CD14-positive monocyte (primary cell): ENCODE results near the gene MST1R. TPM values are rescaled to one million over a fixed set of nuclear protein-coding genes. Genes with fewer than 3 reads are reported as not detected.

Experiments used
- DNase-seq, 3 donors: peaks; one replicate each; pipeline ENCODE4 v3.0.0-alpha.2; 2011 to 2022
- H2AFZ ChIP-seq: 2 replicates; pipeline ENCODE4 v1.6.0; 2012; ENCODE audit warnings: mild to moderate bottlenecking, low read depth, low read length, inconsistent platforms; ENCODE audit not compliant: insufficient read depth, poor library complexity, severe bottlenecking
- H3K27ac ChIP-seq, 2 donors: 1 replicate in 1 of 2; 2 replicates in 1 of 2; pipeline ENCODE4 v1.5.1; 2012 to 2013; ENCODE audit warnings: low read length in 2 of 2, control low read depth in 1 of 2, inconsistent platforms in 1 of 2, low read depth in 1 of 2, mild to moderate bottlenecking in 1 of 2
- H3K27me3 ChIP-seq, 2 donors: one replicate each; pipeline versions ENCODE4 v1.6.0 to v1.6.1; 2011 to 2013; ENCODE audit warnings: low read length in 2 of 2; ENCODE audit not compliant: control insufficient read depth in 2 of 2, insufficient read depth in 2 of 2
- H3K36me3 ChIP-seq, 2 donors: replicated peaks in 1 of 2; 1 replicate in 1 of 2; 2 replicates in 1 of 2; pipeline versions ENCODE4 v1.5.1 to v1.6.1; 2012 to 2013; ENCODE audit warnings: low read length in 2 of 2, control low read depth in 1 of 2, inconsistent platforms in 1 of 2, mild to moderate bottlenecking in 1 of 2; ENCODE audit not compliant: insufficient read depth in 2 of 2, control insufficient read depth in 1 of 2
- H3K4me1 ChIP-seq, 2 donors: 1 replicate in 1 of 2; 2 replicates in 1 of 2; pipeline versions ENCODE4 v1.5.1 to v1.6.1; 2012 to 2013; ENCODE audit warnings: low read length in 2 of 2, control low read depth in 1 of 2, inconsistent platforms in 1 of 2, mild to moderate bottlenecking in 1 of 2, moderate library complexity in 1 of 2; ENCODE audit not compliant: insufficient read depth in 2 of 2, control insufficient read depth in 1 of 2
- H3K4me2 ChIP-seq: replicated peaks from 2 replicates; pipeline ENCODE3; 2012; ENCODE audit warnings: low read length, moderate library complexity, mild to moderate bottlenecking; ENCODE audit not compliant: poor library complexity, severe bottlenecking; ENCODE audit errors: extremely low read depth
- H3K4me3 ChIP-seq, 3 experiments: fragments of 200-600 bp in 1 of 3; sonication (generic) in 1 of 3; replicated peaks in 1 of 3; 1 replicate in 2 of 3; 2 replicates in 1 of 3; pipeline ENCODE4 v1.5.1; 2011 to 2013; ENCODE audit warnings: low read length in 3 of 3, mild to moderate bottlenecking in 3 of 3, control low read depth in 2 of 3, low read depth in 2 of 3, inconsistent platforms in 1 of 3, moderate library complexity in 1 of 3
- H3K79me2 ChIP-seq: 2 replicates; pipeline ENCODE4 v1.6.0; 2012; ENCODE audit warnings: mild to moderate bottlenecking, control low read depth, inconsistent platforms, low read length, moderate library complexity; ENCODE audit not compliant: insufficient read depth
- H3K9ac ChIP-seq: 2 replicates; pipeline ENCODE4 v1.6.0; 2017; ENCODE audit warnings: low read length, mild to moderate bottlenecking; ENCODE audit not compliant: insufficient read depth, poor library complexity, severe bottlenecking
- H3K9me3 ChIP-seq, 2 donors: replicated peaks in 1 of 2; 1 replicate in 1 of 2; 2 replicates in 1 of 2; pipeline versions ENCODE4 v1.5.1 to v1.6.1; 2012 to 2013; ENCODE audit warnings: low read length in 2 of 2, control low read depth in 1 of 2; ENCODE audit not compliant: control insufficient read depth in 1 of 2, insufficient read depth in 1 of 2
- H4K20me1 ChIP-seq: 2 replicates; pipeline ENCODE4 v1.6.0; 2012; ENCODE audit warnings: mild to moderate bottlenecking, low read length, control low read depth, moderate library complexity; ENCODE audit not compliant: insufficient read depth
- H3K27ac Mint-ChIP-seq, 7 donors: one replicate each; pipeline ENCODE4 v1.8.0; 2020; ENCODE audit warnings: mild to moderate bottlenecking in 7 of 7, mixed read lengths in 7 of 7, moderate library complexity in 6 of 7, inconsistent platforms in 2 of 7
- H3K27me3 Mint-ChIP-seq, 3 donors: one replicate each; pipeline ENCODE4 v1.8.0; 2021 to 2022; ENCODE audit warnings: low read depth in 3 of 3, mild to moderate bottlenecking in 3 of 3, mixed read lengths in 3 of 3, moderate library complexity in 3 of 3, inconsistent platforms in 1 of 3
- H3K36me3 Mint-ChIP-seq, 2 donors: one replicate each; pipeline ENCODE4 v1.8.0; 2020; ENCODE audit warnings: mixed read lengths in 2 of 2, inconsistent platforms in 1 of 2, mild to moderate bottlenecking in 1 of 2
- H3K4me1 Mint-ChIP-seq: one replicate; pipeline ENCODE4 v1.8.0; 2020; ENCODE audit warnings: mild to moderate bottlenecking, mixed read lengths
- H3K4me3 Mint-ChIP-seq, 2 donors: one replicate each; pipeline ENCODE4 v1.8.0; 2020; ENCODE audit warnings: mild to moderate bottlenecking in 2 of 2, mixed read lengths in 2 of 2, moderate library complexity in 1 of 2
- H3K9me3 Mint-ChIP-seq, 7 donors: one replicate each; pipeline ENCODE4 v1.8.0; 2020 to 2022; ENCODE audit warnings: mixed read lengths in 7 of 7, mild to moderate bottlenecking in 6 of 7, moderate library complexity in 6 of 7, inconsistent platforms in 2 of 7
- CTCF ChIP-seq: fragments of 200-600 bp; IDR thresholded peaks from one replicate; pipeline ENCODE4 v1.8.0; 2022; ENCODE audit warnings: antibody characterized with exemption, mild to moderate bottlenecking
- WGBS: methylation state at CpG from one replicate; pipeline ENCODE4 v1.1.5; 2013; ENCODE audit warnings: missing lambda C conversion rate; ENCODE audit not compliant: insufficient coverage; 5-methylcytosine and 5-hydroxymethylcytosine counted together
- intact Hi-C, 2 donors: fragments of 100-400 bp; cut with micrococcal nuclease; formaldehyde crosslinking; loops; one replicate each; pipeline versions ENCODE4 v1.15.0 to v1.15.1; 2023
- polyA plus RNA-seq, 3 donors: library from polyadenylated mRNA; depleted of rRNA in 1 of 3; unstranded in 2 of 3; stranded (reverse) in 1 of 3; fragments of 300-500 nt in 2 of 3; fragments of >200 nt in 1 of 3; fragmentation: Illumina TruSeq in 2 of 3; gene quantifications; 1 replicate in 2 of 3; 2 replicates in 1 of 3; pipeline ENCODE4 v1.2.3, GENCODE V29; 2012 to 2021

The MST1R gene
- polyA plus RNA-seq, 3 donors = 0.25 TPM; not detected in 2

GRCh38 chr3:49856181-49857005 is 47.3 kb downstream of the MST1R start, which contains the start of gene TRAIP:
TSS of gene TRAIP (minus strand) at chr3:49856564. CDS start at chr3:49856453, 111 bp downstream.
- Mint-ChIP-seq H3K4me1 (peaks cover 16% of the 10 kb centered on the region), H3K4me3 (peak within 1 kb of the TSS; percentile 82 to 89), H3K36me3 (no peaks in the 10 kb centered on the region), H3K9me3 (peaks cover 0 to 5% (median 0%) of the 10 kb centered on the region in 7 donors), H3K27me3 (peaks cover 0 to 2% (median 1%) of the 10 kb centered on the region in 3 donors), H3K27ac (peak within 1 kb of the TSS; percentile 68 to 96 (median 89))
- TF ChIP-seq CTCF = no peak
- Histone ChIP-seq H3K36me3 (no peaks in the 10 kb centered on the region), H3K4me2 (peak within 1 kb of the TSS; percentile 89), H3K4me1 (peaks cover 13 to 16% of the 10 kb centered on the region in 2 donors), H3K27me3 (no peaks in the 10 kb centered on the region), H3K9me3 (no peaks in the 10 kb centered on the region), H3K9ac (peak within 1 kb of the TSS; percentile 68), H4K20me1 (no peaks in the 10 kb centered on the region), H3K27ac (peak within 1 kb of the TSS; percentile 32 to 88), H3K79me2 (peaks cover 26% of the 10 kb centered on the region), H2AFZ (peak within 1 kb of the TSS; percentile 97), H3K4me3 (peak within 1 kb of the TSS; percentile 65 to 83 (median 82))
- intact Hi-C loops = loop anchor here (5.0 kb wide), 1 partner anchor 71 kb away; the partner anchor contains the start of gene MON1A (in 2 of the 2)
- peak; percentile 90 to 94 (median 92) for DNase-seq
- 2% methylated on average over 49 of the region's 52 CpGs for WGBS

GRCh38 chr3:49855662-49856061 is 48.0 kb downstream of the MST1R start:
- Histone ChIP-seq H3K4me2 (peak overlapping the region; percentile 89), H2AFZ (peak overlapping the region; percentile 97), H3K4me3 (peak overlapping the region in 2 of 3 experiments; percentile 82 to 83), H3K4me1 (peaks cover 13 to 16% of the 10 kb centered on the region in 2 donors), H3K9me3 (no peaks in the 10 kb centered on the region), H3K27ac (peak overlapping the region in 1 of 2 donors; percentile 88), H4K20me1 (no peaks in the 10 kb centered on the region), H3K27me3 (no peaks in the 10 kb centered on the region), H3K79me2 (peaks cover 26% of the 10 kb centered on the region), H3K36me3 (no peaks in the 10 kb centered on the region), H3K9ac (peak overlapping the region; percentile 68)
- Mint-ChIP-seq H3K4me3 (peak overlapping the region in 1 of 2 donors; percentile 89), H3K27ac (peak overlapping the region in 2 of 7 donors; percentile 89 to 92), H3K9me3 (peaks cover 0 to 5% (median 0%) of the 10 kb centered on the region in 7 donors), H3K27me3 (peaks cover 0 to 2% (median 1%) of the 10 kb centered on the region in 3 donors), H3K36me3 (peaks cover 0 to 2% of the 10 kb centered on the region in 2 donors), H3K4me1 (peaks cover 16% of the 10 kb centered on the region)
- DNase-seq = no peak
- intact Hi-C loops = loop anchor here (5.0 kb wide), 1 partner anchor 72 kb away; the partner anchor contains the start of gene MON1A (in 2 of the 2)
- TF ChIP-seq CTCF = no peak
- 90% methylated on average over 2 of the region's 5 CpGs for WGBS
